RWPE2 (cell line): ENCODE measurements around the gene NDUFA5.

Source experiments
- ATAC-seq: fragments of 200-7000 bp; cut with Tn5 transposase; 3 replicates; pipeline ENCODE4 v1.9.1; 2021; ENCODE audit warnings: low read depth
- DNase-seq: peaks from one replicate; pipeline ENCODE4 v3.0.0-alpha.2; 2020; ENCODE audit warnings: low spot score
- H3K27ac ChIP-seq: fragments of 450-650 bp; 2 replicates; pipeline ENCODE4 v1.5.1; 2017; ENCODE audit warnings: mild to moderate bottlenecking; ENCODE audit not compliant: poor library complexity, severe bottlenecking
- H3K27me3 ChIP-seq: fragments of 250-450 bp; sonication (Bioruptor Pico); 2 replicates; pipeline ENCODE4 v1.5.1; 2021; ENCODE audit warnings: mild to moderate bottlenecking, moderate library complexity; ENCODE audit not compliant: insufficient read depth, poor library complexity, severe bottlenecking
- H3K36me3 ChIP-seq: fragments of 250-450 bp; sonication (Bioruptor Pico); 2 replicates; pipeline ENCODE4 v1.5.1; 2020; ENCODE audit warnings: low read depth, mild to moderate bottlenecking, moderate library complexity
- H3K4me1 ChIP-seq: fragments of 250-450 bp; sonication (Bioruptor Pico); 2 replicates; pipeline ENCODE4 v1.5.1; 2021; ENCODE audit warnings: mild to moderate bottlenecking, moderate library complexity; ENCODE audit not compliant: insufficient read depth, poor library complexity, severe bottlenecking
- H3K4me3 ChIP-seq: fragments of 250-450 bp; sonication (Bioruptor Pico); 2 replicates; pipeline ENCODE4 v1.5.1; 2021; ENCODE audit warnings: mild to moderate bottlenecking, moderate library complexity; ENCODE audit not compliant: severe bottlenecking
- H3K9me3 ChIP-seq: fragments of 250-450 bp; sonication (Bioruptor Pico); 2 replicates; pipeline ENCODE4 v1.5.1; 2021; ENCODE audit warnings: mild to moderate bottlenecking, moderate library complexity; ENCODE audit not compliant: severe bottlenecking
- TF ChIP-seq, protein P1 (sequence below): fragments of 450-650 bp; IDR thresholded peaks from one replicate; pipeline ENCODE4 v1.5.1; 2017; ENCODE audit warnings: mild to moderate bottlenecking, moderate library complexity; ENCODE audit not compliant: poor library complexity, severe bottlenecking

Gene NDUFA5

DNA sequence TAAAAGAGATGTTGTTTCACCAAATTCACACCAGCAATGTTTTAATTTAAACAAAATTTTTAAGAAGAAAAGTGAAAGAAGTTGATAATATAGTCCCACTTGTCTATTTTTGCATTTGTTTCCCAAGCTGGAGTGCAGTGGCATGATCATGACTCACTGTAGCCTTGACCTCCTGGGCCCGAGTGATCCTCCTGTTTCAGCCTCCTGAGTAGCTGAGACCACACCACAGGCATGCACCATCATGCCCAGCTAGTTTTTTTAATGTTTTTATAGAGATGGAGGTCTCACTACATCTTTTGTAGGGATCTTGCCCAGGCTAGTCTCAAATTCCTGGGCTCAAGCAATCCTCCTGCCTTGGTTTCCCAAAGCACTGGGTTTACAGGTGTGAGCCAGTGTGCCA is 14.1 kb upstream of the NDUFA5 start:
- Histone ChIP-seq H3K36me3 (no peaks in the 10 kb centered on the region), H3K4me1 (peaks cover 8% of the 10 kb centered on the region), H3K27me3 (no peaks in the 10 kb centered on the region), H3K9me3 (no peaks in the 10 kb centered on the region), H3K4me3 (no peak overlapping the region), H3K27ac (no peak overlapping the region)
- TF ChIP-seq, protein P1, sequence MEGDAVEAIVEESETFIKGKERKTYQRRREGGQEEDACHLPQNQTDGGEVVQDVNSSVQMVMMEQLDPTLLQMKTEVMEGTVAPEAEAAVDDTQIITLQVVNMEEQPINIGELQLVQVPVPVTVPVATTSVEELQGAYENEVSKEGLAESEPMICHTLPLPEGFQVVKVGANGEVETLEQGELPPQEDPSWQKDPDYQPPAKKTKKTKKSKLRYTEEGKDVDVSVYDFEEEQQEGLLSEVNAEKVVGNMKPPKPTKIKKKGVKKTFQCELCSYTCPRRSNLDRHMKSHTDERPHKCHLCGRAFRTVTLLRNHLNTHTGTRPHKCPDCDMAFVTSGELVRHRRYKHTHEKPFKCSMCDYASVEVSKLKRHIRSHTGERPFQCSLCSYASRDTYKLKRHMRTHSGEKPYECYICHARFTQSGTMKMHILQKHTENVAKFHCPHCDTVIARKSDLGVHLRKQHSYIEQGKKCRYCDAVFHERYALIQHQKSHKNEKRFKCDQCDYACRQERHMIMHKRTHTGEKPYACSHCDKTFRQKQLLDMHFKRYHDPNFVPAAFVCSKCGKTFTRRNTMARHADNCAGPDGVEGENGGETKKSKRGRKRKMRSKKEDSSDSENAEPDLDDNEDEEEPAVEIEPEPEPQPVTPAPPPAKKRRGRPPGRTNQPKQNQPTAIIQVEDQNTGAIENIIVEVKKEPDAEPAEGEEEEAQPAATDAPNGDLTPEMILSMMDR, result no peak
- ATAC-seq (no peak; the same call in 2 of the 3 replicates), DNase-seq (no peak)

DNA sequence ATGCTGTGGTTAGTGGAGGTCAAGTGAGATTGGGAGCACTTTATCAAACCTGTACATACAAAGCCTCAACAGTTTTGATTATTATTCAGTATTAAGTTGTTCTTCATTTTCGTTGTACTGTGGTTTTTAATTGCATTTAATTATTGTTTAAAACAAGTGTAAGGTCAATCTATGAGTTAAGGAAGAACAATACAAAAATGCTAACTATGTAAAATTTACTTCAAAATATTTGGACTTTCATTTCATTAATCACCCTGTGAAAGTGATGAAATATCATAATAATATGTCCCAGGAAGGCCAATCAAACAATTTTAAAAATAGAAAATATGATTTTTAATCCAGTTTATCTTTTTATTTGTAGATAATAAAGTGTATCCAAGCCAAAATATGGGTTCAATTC is 13.6 kb upstream of the NDUFA5 start:
- H3K9me3 ChIP-seq, result no peaks in the 10 kb centered on the region
- no peaks in the 10 kb centered on the region for H3K27me3 ChIP-seq
- no peak overlapping the region for H3K4me3 ChIP-seq
- H3K36me3 ChIP-seq, result no peaks in the 10 kb centered on the region
- TF ChIP-seq, protein P1, result no peak
- no peak for ATAC-seq
- peak overlapping the region; percentile 13 for H3K27ac ChIP-seq
- no peak for DNase-seq
- peaks cover 8% of the 10 kb centered on the region for H3K4me1 ChIP-seq

DNA sequence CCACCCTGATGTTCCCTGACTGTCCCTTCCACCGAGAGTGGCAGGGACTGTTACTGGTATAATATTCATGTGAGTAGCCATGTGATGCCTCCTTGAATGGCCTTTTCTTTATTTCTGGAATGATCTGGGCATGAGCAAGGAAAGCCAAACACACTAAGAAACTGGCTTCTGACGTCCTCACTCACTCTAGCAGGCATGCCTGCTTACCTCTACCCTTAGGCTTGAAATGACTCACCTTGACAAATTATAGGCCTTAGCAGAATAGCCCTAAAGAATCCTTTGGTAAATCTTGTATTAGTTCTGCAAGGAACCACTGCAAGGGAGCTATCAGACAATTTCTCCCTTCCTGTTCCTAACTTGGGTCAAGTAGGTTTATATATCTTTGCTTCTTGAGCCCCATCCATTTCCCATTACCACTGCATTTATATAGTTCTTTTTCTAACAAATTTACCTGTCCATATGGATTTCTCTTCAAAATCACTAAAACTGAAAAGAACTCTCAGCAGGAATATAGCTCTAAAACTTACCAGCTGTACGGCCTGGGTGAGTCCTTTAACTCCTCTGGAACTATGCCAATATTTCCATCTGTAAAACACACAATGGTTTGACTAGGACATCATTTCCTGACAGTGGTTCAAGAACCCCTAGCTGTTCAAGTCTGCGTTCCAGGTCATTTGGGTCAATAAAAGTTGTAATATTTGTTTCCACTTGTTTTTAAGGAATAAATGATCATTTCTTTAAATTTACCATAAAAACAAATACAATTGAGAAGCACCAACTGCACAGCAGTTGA is 13.0 kb upstream of the NDUFA5 start:
- Histone ChIP-seq H3K4me3 (no peak overlapping the region), H3K9me3 (no peaks in the 10 kb centered on the region), H3K4me1 (peaks cover 8% of the 10 kb centered on the region), H3K27ac (peak overlapping the region; percentile 13), H3K27me3 (no peaks in the 10 kb centered on the region), H3K36me3 (no peaks in the 10 kb centered on the region)
- DNase-seq (no peak), ATAC-seq (peak; percentile 97)
- TF ChIP-seq, protein P1, result no peak

DNA sequence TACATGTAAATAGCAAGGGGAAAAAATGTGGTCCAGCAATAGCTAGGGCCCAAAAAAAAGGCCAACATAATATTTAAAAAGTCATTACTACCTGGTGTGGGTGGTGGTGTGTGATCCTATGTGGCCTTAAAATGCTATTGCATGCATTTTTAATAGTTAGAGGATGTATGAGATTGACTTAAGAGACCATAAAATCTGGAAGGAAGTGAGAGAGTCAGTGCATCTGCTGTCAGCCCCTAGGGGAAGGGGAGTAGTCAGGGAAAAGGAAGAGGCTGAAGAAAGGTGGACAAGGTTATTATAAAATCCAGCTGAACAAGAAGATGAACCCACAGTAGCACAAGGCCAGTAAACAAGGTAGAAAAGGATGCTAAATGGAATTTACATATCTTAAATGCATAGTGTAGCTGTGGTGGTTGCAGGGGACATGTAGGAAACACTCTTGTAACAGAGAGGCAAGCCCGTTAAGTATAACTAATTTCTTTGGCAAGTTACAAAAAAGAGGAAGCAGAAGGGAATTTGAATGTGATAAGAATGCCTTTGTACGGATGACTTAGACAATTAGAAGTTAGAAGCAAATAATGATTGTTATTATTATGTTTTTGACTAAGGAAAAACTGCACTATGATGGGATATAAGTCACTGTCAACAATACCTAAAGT is 11.9 kb upstream of the NDUFA5 start:
- ATAC-seq (no peak), DNase-seq (no peak)
- no peaks in the 10 kb centered on the region for H3K36me3 ChIP-seq

More for the DNA sequence above, 11.9 kb upstream of the NDUFA5 start:
- Histone ChIP-seq H3K27me3 (no peaks in the 10 kb centered on the region), H3K4me1 (peaks cover 8% of the 10 kb centered on the region), H3K4me3 (no peak overlapping the region), H3K9me3 (no peaks in the 10 kb centered on the region), H3K27ac (no peak overlapping the region)
- TF ChIP-seq, protein P1, result no peak
